Heart left ventricle (tissue), 16 donors: ENCODE results near the gene HAUS2. TPM values are rescaled to one million over a fixed set of nuclear protein-coding genes. Genes with fewer than 3 reads are reported as not detected.
"Not testable (repeated sequence)": the region's sequence is repeated elsewhere in the genome, so short reads cannot be mapped to it uniquely, and the experiment has no call there.

Experiments used
- ATAC-seq, 4 donors: fragments of 200-7000 bp; cut with Tn5 transposase; one replicate each; pipeline ENCODE4 v1.9.1; 2020 to 2022; ENCODE audit warnings: moderate library complexity in 4 of 4, mild to moderate bottlenecking in 3 of 4, moderate number of reproducible peaks in 1 of 4
- DNase-seq, 5 donors: peaks; one replicate each; pipeline ENCODE4 v3.0.0-alpha.2; 2020
- H3K27ac ChIP-seq, 12 donors: fragments of 200-600 bp; sonication (generic) in 4 of 12; one replicate each; pipeline versions ENCODE4 v1.5.0 to v1.8.0; 2016 to 2022; ENCODE audit warnings: mild to moderate bottlenecking in 2 of 12
- H3K27me3 ChIP-seq, 9 donors: fragments of 200-600 bp; sonication (generic) in 2 of 9; one replicate each; pipeline versions ENCODE4 v1.5.1 to v1.8.0; 2016 to 2022; ENCODE audit warnings: mild to moderate bottlenecking in 3 of 9
- H3K36me3 ChIP-seq, 9 donors: fragments of 200-600 bp; sonication (generic) in 2 of 9; one replicate each; pipeline versions ENCODE4 v1.5.0 to v1.8.0; 2018 to 2022; ENCODE audit warnings: mild to moderate bottlenecking in 2 of 9
- H3K4me1 ChIP-seq, 12 donors: fragments of 200-600 bp; sonication (generic) in 4 of 12; one replicate each; pipeline versions ENCODE4 v1.5.0 to v1.8.0; 2016 to 2022; ENCODE audit warnings: mild to moderate bottlenecking in 3 of 12
- H3K4me3 ChIP-seq, 12 donors: fragments of 200-600 bp; sonication (generic) in 4 of 12; one replicate each; pipeline versions ENCODE4 v1.5.0 to v1.8.0; 2017 to 2022; ENCODE audit warnings: mild to moderate bottlenecking in 9 of 12, moderate library complexity in 4 of 12
- H3K9me3 ChIP-seq, 12 donors: fragments of 200-600 bp; sonication (generic) in 4 of 12; one replicate each; pipeline versions ENCODE4 v1.5.0 to v1.8.0; 2016 to 2022; ENCODE audit warnings: mild to moderate bottlenecking in 1 of 12
- CTCF ChIP-seq, 12 donors: fragments of 200-600 bp; sonication (generic) in 4 of 12; IDR thresholded peaks; one replicate each; pipeline versions ENCODE4 v1.5.0 to v1.8.0; 2018 to 2022; ENCODE audit warnings: antibody characterized with exemption in 12 of 12, mild to moderate bottlenecking in 5 of 12
- POLR2A ChIP-seq, 2 donors: fragments of 450-650 bp; IDR thresholded peaks; one replicate each; pipeline ENCODE4 v1.6.1; 2017; ENCODE audit warnings: antibody characterized with exemption in 2 of 2, mild to moderate bottlenecking in 2 of 2, moderate library complexity in 2 of 2
- WGBS, 4 donors: extraction: QIAGEN DNeasy Blood & Tissue Kit in 2 of 4; methylation state at CpG; one replicate each; pipeline versions ENCODE4 v1.1.5 to v1.1.7; 2013 to 2018; 5-methylcytosine and 5-hydroxymethylcytosine counted together
- intact Hi-C, 10 donors: fragments of 100-400 bp; cut with DNase I; formaldehyde crosslinking; loops; one replicate each; pipeline versions ENCODE4 v1.11.1 to v1.14.2; 2022
- polyA plus RNA-seq, 2 donors: library from polyadenylated mRNA; stranded (reverse); fragments of 200-250 nt; gene quantifications; one replicate each; pipeline ENCODE4 v1.2.3, GENCODE V29; 2013
- total RNA-seq, 9 donors: library from RNA; depleted of rRNA in 2 of 9; stranded (reverse); fragments of >200 nt in 2 of 9; fragmentation: NEBNext Ultra II Directional in 3 of 9; extraction: Animal tissue kit (Norgen Biotek cat#: 25700) in 3 of 9; gene quantifications; one replicate each; pipeline versions ENCODE4 v1.1.0 to v1.2.4, GENCODE V29; 2016 to 2023
- donor health status: ischemic (EF 13 %, LVEDD 7.1; RV severe dilation, severe dysfunction).
- donor health status: healthy with polysubstance abuse.
- donor health status: DM: no; HTN: yes; CAD: no.
- donor health status: DM: no; HTN: no; CAD: no.
- donor health status: ischemic (EF 25% LVEDD 6.9; RV normal size, moderate dysfunction).
- donor health status: ischemic (EF 25% LVEDD 5.7; RV mildly dilated, moderate dysfunction).
- donor health status: healthy.
- donor health status: DM: yes; HTN: yes; CAD: no.
- donor health status: ischemic (EF 35%, LVEDD 5.7; RV mildly dilated, moderate dysfunction).
- donor health status: nonischemic (EF 11% LVEDD 7.7; RV severe dilation, severe dysfunction).
- donor health status: DM: yes; HTN: yes; CAD: no.
- donor health status: PGD.
- donor health status: ischemic (EF 29% LVEDD 5.4; RV normal size, mild dysfunction).
- donor health status: nonischemic (EF 23%, LVEDD 6.1; RV moderate dilation, normal function).

HAUS2 gene
- total and polyA plus RNA-seq, 11 donors, result 8.6 to 27.8 (median 13.7) TPM

GRCh38 chr15:42549741-42550392 lies 1.2 kb downstream of the HAUS2 start:
- peak overlapping the region in 6 of 12 donors; percentile 86 to 96 (median 91) for H3K27ac ChIP-seq

GRCh38 chr15:42553554-42553953 lies 4.9 kb downstream of the HAUS2 start:
- H3K36me3 ChIP-seq, result peaks cover 0 to 11% (median 5%) of the 10 kb centered on the region in 9 donors
- H3K27ac ChIP-seq, result no peak overlapping the region
- DNase-seq (no peak), ATAC-seq (no peak)
- H3K9me3 ChIP-seq, result no peaks in the 10 kb centered on the region
- TF ChIP-seq CTCF (IDR thresholded peaks at IDR 0.05) (no peak), POLR2A (IDR thresholded peaks at IDR 0.05) (no peak)
- intact Hi-C loops, result loop anchor here in 1 of 10 donors (10.0 kb wide), 1 partner anchor 91 kb away; no protein-coding TSS in a partner anchor
- H3K4me1 ChIP-seq, result peaks cover 0 to 21% (median 4%) of the 10 kb centered on the region in 12 donors
- no peak overlapping the region for H3K4me3 ChIP-seq
- no peaks in the 10 kb centered on the region for H3K27me3 ChIP-seq
- whole genome bisulfite sequencing, 4 donors, result 84 to 87% (median 85%) methylated on average over 1 of the region's 1 CpG

More at GRCh38 chr15:42549741-42550392, 1.2 kb downstream of the HAUS2 start:
- Histone ChIP-seq H3K36me3 (peaks cover 0 to 21% (median under 1%) of the 10 kb centered on the region in 9 donors), H3K27me3 (no peaks in the 10 kb centered on the region), H3K4me1 (peaks cover 0 to 53% (median 22%) of the 10 kb centered on the region in 12 donors), H3K9me3 (no peaks in the 10 kb centered on the region), H3K4me3 (peak overlapping the region in 9 of 12 donors; percentile 74 to 98 (median 90))
- ATAC-seq (no peak), DNase-seq (no peak)
- WGBS, 4 donors, result 75 to 81% (median 77%) methylated on average over 12 of the region's 12 CpGs
- intact Hi-C loops, result loop anchor here in 9 of 10 donors (2.0 to 10.0 kb wide), 5 partner anchors 53 to 105 kb away; partner anchors contain the start of gene SNAP23 (in 2 of the 9)
- no peak for TF ChIP-seq CTCF (IDR thresholded peaks at IDR 0.05)
- TF ChIP-seq POLR2A (IDR thresholded peaks at IDR 0.05), result no peak

DNA sequence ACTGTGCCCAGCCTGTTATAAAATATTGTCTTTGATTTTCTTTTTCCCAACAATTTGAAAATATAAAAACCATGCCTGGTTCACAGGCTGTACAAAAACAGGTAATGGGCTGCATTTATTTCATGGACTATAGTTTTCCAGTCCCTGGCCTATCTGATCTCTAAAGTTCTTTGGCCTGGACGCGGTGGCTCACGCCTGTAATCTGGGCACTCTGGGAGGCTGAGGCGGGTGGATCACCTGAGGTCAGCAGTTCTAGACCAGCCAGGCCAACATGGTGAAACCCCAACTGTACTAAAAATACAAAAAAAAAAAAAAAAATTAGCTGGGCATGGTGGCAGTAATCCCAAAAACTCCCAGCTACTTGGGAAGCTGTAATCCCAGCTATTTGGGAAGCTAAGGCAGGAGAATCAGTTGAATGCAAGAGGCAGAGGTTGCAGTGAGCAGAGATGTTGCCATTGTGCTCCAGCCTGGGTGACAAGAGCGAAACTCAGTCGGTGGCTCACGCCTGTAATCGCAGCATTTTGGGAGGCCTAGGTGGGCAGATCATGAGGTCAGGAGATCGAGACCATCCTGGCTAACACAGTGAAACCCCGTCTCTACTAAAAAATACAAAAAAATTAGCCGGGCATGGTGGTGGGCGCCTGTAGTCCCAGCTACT lies 8.0 kb downstream of the HAUS2 start:
- WGBS, 4 donors, result 90 to 97% (median 95%) methylated on average over 12 of the region's 12 CpGs
- not testable (repeated sequence) for H3K4me1 ChIP-seq, ATAC-seq, H3K27ac ChIP-seq, H3K27me3 ChIP-seq, DNase-seq, H3K4me3 ChIP-seq, H3K9me3 ChIP-seq
- peaks cover 0 to 41% (median 36%) of the 10 kb centered on the region in 9 donors for H3K36me3 ChIP-seq
- intact Hi-C loops, result loop anchor here in 1 of 10 donors (10.0 kb wide), 1 partner anchor 88 kb away; no protein-coding TSS in a partner anchor

DNA sequence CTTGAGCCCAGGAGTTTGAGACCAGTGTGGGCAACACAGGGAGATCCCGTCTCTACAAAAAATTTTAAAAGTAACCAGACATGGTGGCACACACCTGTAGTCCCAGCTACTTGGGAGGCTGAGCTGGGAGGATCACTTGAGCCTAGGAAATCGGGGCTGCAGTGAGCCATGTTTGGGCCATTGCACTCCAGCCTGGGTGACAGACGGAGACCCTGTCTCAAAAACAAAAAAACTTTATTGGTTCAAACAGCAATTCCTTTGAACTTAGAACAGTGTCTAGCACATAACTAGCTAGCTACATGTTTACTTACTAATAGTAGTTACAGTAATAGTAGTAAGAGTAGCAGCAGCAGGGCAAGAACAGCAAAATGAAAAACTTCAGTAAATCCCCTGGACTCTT lies 10.1 kb downstream of the HAUS2 start:
- TF ChIP-seq POLR2A (IDR thresholded peaks at IDR 0.05) (no peak), CTCF (IDR thresholded peaks at IDR 0.05) (no peak)
- DNase-seq (no peak), ATAC-seq (no peak)
- Histone ChIP-seq H3K4me1 (peaks cover 0 to 2% (median 0%) of the 10 kb centered on the region in 12 donors), H3K4me3 (no peak overlapping the region), H3K36me3 (peaks cover 0 to 62% (median 55%) of the 10 kb centered on the region in 9 donors), H3K9me3 (no peaks in the 10 kb centered on the region), H3K27ac (no peak overlapping the region), H3K27me3 (no peaks in the 10 kb centered on the region)
- WGBS, 4 donors, result 91 to 99% (median 97%) methylated on average over 3 of the region's 3 CpGs
- intact Hi-C loops, result loop anchor here in 1 of 10 donors (10.0 kb wide), 1 partner anchor 86 kb away; no protein-coding TSS in a partner anchor
